Adrenal gland (tissue), 5 donors: Measurements from ENCODE around the gene KCNAB1.

Source experiments
- CTCF ChIP-seq, 6 experiments: fragments of 450-650 bp in 4 of 6; fragments of 200-600 bp in 2 of 6; sonication (generic) in 1 of 6; IDR thresholded peaks; 1 replicate in 5 of 6; 2 replicates in 1 of 6; pipeline versions ENCODE4 v1.5.1 to v1.8.0; 2016 to 2021; ENCODE audit warnings: antibody characterized with exemption in 6 of 6, mild to moderate bottlenecking in 2 of 6, moderate library complexity in 1 of 6
- POLR2A ChIP-seq, 2 donors: fragments of 450-650 bp; IDR thresholded peaks; one replicate each; pipeline ENCODE4 v1.6.1; 2017; ENCODE audit warnings: antibody characterized with exemption in 2 of 2, mild to moderate bottlenecking in 2 of 2, moderate library complexity in 1 of 2
- donor health status: DM: no; HTN: no; CAD: no.

- TF ChIP-seq POLR2A (IDR thresholded peaks at IDR 0.05): no peak
- no peak for TF ChIP-seq CTCF (IDR thresholded peaks at IDR 0.05)
Measured at GRCh38 chr3:156106721-156107373, 13.5 kb upstream of the KCNAB1 start.
